MCF 10A (cell line): Measurements from ENCODE around the gene MROH2A. TPM values are rescaled to one million over a fixed set of nuclear protein-coding genes. Genes with fewer than 3 reads are reported as not detected.

Source experiments
- BruUV-seq: library from RNA; stranded (reverse); fragments of 400-500 nt; replicated peaks from 2 replicates; lab custom pipeline; 2021; lab: Mats Ljungman, UMichigan
- CTCF ChIA-PET: fragments of 300-600 bp; sonication (Branson Sonifier 250); formaldehyde crosslinking; extraction: SDS; loops from one replicate; lab custom pipeline; 2021; ENCODE audit warnings: antibody characterized with exemption, inconsistent platforms; lab: Yijun Ruan, JAX
- POLR2A ChIA-PET: fragments of 300-600, 350-650 bp; sonication (Branson Sonifier 250); formaldehyde crosslinking; extraction: SDS; loops from one replicate; lab custom pipeline; 2020; ENCODE audit warnings: antibody characterized with exemption, inconsistent platforms; lab: Yijun Ruan, JAX
- DNase-seq: peaks from one replicate; pipeline ENCODE4 v3.0.0-alpha.2; 2018; ENCODE audit not compliant: unreplicated experiment
- H3K27ac Mint-ChIP-seq: one replicate; pipeline ENCODE4 v1.8.0; 2022; ENCODE audit warnings: mild to moderate bottlenecking, low read depth, mixed read lengths; ENCODE audit not compliant: unreplicated experiment
- H3K27me3 Mint-ChIP-seq: one replicate; pipeline ENCODE4 v1.8.0; 2022; ENCODE audit warnings: mixed read lengths; ENCODE audit not compliant: insufficient read depth, unreplicated experiment
- H3K36me3 Mint-ChIP-seq: one replicate; pipeline ENCODE4 v1.8.0; 2022; ENCODE audit warnings: mild to moderate bottlenecking, moderate library complexity, mixed read lengths; ENCODE audit not compliant: insufficient read depth, unreplicated experiment
- H3K4me1 Mint-ChIP-seq: one replicate; pipeline ENCODE4 v1.8.0; 2022; ENCODE audit warnings: mixed read lengths; ENCODE audit not compliant: insufficient read depth, unreplicated experiment
- H3K4me3 Mint-ChIP-seq: one replicate; pipeline ENCODE4 v1.8.0; 2022; ENCODE audit warnings: mild to moderate bottlenecking, moderate library complexity, mixed read lengths; ENCODE audit not compliant: unreplicated experiment
- H3K9me3 Mint-ChIP-seq: one replicate; pipeline ENCODE4 v1.8.0; 2022; ENCODE audit warnings: mixed read lengths; ENCODE audit not compliant: unreplicated experiment
- intact Hi-C: fragments of 100-400 bp; cut with micrococcal nuclease; formaldehyde crosslinking; loops from 2 replicates; pipeline ENCODE4 v1.14.1; 2022
- total RNA-seq: library from RNA; stranded (reverse); gene quantifications from 2 replicates; pipeline ENCODE4 v1.2.3, GENCODE V29; 2022
- TF ChIP-seq, protein P1 (sequence below): fragments of 200-600 bp; IDR thresholded peaks from one replicate; pipeline ENCODE4 v1.8.0; 2022; ENCODE audit warnings: antibody characterized with exemption, mild to moderate bottlenecking; ENCODE audit not compliant: unreplicated experiment

MROH2A gene
- total RNA-seq, 1 experiment from 2014 or later: not detected

DNA sequence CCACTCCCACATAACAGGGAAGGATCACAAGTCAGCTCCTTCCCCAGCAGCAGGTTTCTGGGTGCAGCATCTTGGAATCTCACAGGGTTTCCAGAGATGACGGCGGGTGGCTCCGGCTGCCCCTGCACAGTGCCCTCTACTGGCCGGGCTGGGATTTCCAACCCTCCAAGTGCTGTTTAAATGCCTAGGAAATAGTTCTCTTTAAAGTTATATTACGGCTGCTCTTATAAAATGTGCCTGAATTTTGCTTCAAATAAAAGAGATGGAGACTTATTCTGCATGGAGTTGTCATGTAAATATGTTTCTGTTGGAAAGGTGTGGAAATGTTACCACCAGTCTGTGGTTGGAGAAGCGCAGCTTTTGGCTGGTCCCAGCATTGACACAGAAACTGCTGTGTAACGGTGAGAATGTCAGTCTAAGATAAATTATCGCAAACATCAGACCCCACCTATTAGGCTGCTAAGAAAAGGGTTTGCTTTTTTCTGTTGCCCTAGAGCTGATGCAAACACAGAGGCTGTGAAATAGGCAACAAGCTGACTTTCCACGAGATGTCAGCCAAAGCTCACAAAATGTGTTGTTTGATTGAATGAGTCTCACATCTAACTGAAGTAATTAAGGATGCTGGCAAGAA lies 79.5 kb downstream of the MROH2A start:
- intact Hi-C loops: loop anchor here (10.0 kb wide), 1 partner anchor 647 kb away; no protein-coding TSS in a partner anchor

GRCh38 chr2:233858331-233858730 lies 80.2 kb downstream of the MROH2A start:
- no peaks in the 10 kb centered on the region for H3K9me3 Mint-ChIP-seq
- H3K4me1 Mint-ChIP-seq: no peaks in the 10 kb centered on the region
- TF ChIP-seq, protein P1, sequence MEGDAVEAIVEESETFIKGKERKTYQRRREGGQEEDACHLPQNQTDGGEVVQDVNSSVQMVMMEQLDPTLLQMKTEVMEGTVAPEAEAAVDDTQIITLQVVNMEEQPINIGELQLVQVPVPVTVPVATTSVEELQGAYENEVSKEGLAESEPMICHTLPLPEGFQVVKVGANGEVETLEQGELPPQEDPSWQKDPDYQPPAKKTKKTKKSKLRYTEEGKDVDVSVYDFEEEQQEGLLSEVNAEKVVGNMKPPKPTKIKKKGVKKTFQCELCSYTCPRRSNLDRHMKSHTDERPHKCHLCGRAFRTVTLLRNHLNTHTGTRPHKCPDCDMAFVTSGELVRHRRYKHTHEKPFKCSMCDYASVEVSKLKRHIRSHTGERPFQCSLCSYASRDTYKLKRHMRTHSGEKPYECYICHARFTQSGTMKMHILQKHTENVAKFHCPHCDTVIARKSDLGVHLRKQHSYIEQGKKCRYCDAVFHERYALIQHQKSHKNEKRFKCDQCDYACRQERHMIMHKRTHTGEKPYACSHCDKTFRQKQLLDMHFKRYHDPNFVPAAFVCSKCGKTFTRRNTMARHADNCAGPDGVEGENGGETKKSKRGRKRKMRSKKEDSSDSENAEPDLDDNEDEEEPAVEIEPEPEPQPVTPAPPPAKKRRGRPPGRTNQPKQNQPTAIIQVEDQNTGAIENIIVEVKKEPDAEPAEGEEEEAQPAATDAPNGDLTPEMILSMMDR: no peak
- no peaks in the 10 kb centered on the region for H3K27me3 Mint-ChIP-seq
- no peak for DNase-seq
- no peak overlapping the region for H3K27ac Mint-ChIP-seq
- ChIA-PET CTCF (interaction anchor here (0.6 to 1.5 kb wide), 8 partner anchors 10 to 687 kb away, joined by 3 to 5 read pairs (median 3); no protein-coding TSS in a partner anchor), POLR2A (no interaction called here)
- no peaks in the 10 kb centered on the region for H3K36me3 Mint-ChIP-seq
- intact Hi-C loops: loop anchor here (10.0 kb wide), 1 partner anchor 646 kb away; no protein-coding TSS in a partner anchor
- no TSS peak for BruUV-seq
- no peak overlapping the region for H3K4me3 Mint-ChIP-seq

More for the DNA sequence above, 79.5 kb downstream of the MROH2A start:
- ChIA-PET CTCF (interaction anchor here (0.6 to 1.6 kb wide), 13 partner anchors 10 to 688 kb away, joined by 3 to 11 read pairs (median 3); partner anchors contain the start of gene MSL3B), POLR2A (no interaction called here)
- H3K4me1 Mint-ChIP-seq: peaks cover 1% of the 10 kb centered on the region
- H3K4me3 Mint-ChIP-seq: no peak overlapping the region
- TF ChIP-seq, protein P1: peak; percentile 76
- no peak overlapping the region for H3K27ac Mint-ChIP-seq
- no peaks in the 10 kb centered on the region for H3K27me3 Mint-ChIP-seq
- no peaks in the 10 kb centered on the region for H3K36me3 Mint-ChIP-seq
- peak; percentile 45 for DNase-seq
- BruUV-seq: no TSS peak
- H3K9me3 Mint-ChIP-seq: no peaks in the 10 kb centered on the region

DNA sequence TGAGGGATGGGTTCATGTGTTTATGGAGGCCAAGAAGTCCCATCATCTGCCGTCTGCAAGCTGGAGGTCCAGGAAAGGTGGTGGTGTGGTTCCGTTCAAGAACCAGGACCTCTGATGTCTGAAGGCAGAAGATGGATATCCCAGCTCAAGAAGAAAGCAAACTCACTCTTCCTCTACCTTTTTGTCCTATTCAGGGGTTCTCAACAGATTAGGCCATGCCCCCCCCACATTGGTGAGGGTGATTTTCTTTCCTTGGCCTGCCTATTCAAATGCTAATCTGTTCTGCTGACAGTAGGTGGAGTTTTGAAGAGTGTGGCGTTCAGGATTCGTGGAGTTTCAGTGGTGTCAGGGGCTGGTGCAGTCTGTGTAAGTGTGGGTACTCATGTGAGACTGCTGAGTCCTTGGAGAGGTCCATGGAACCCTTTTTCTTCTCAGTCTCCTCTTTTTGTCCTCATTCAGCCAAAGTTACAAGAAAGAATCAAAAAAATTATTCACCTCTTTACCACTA lies 84.2 kb downstream of the MROH2A start:
- TF ChIP-seq, protein P1: no peak
- intact Hi-C loops: no loop called here
- Mint-ChIP-seq H3K4me3 (no peak overlapping the region), H3K27me3 (no peaks in the 10 kb centered on the region), H3K9me3 (no peaks in the 10 kb centered on the region), H3K36me3 (no peaks in the 10 kb centered on the region), H3K4me1 (no peaks in the 10 kb centered on the region), H3K27ac (no peak overlapping the region)
- POLR2A ChIA-PET: no interaction called here
- no TSS peak for BruUV-seq
- CTCF ChIA-PET: no interaction called here
- DNase-seq: no peak

GRCh38 chr2:233865838-233866237 lies 87.7 kb downstream of the MROH2A start:
- Mint-ChIP-seq H3K27me3 (no peaks in the 10 kb centered on the region), H3K9me3 (no peaks in the 10 kb centered on the region), H3K4me1 (no peaks in the 10 kb centered on the region), H3K27ac (no peak overlapping the region), H3K4me3 (no peak overlapping the region), H3K36me3 (no peaks in the 10 kb centered on the region)
- TF ChIP-seq, protein P1: peak; percentile 14
- intact Hi-C loops: no loop called here
- CTCF ChIA-PET: interaction anchor here (1.2 kb wide), 1 partner anchor 10 kb away, joined by 3 read pairs; no protein-coding TSS in a partner anchor
- DNase-seq: no peak
- BruUV-seq: no TSS peak
- POLR2A ChIA-PET: no interaction called here
